Measurements from ENCODE around the gene VOPP1.

The VOPP1 gene

GRCh38 chr7:55457801-55458200, 114.5 kb downstream of the VOPP1 start:
- no peak for TF ChIP-seq POLR2A (IDR thresholded peaks at IDR 0.05; ENCODE audit: extremely low read depth, insufficient read length)
- TF ChIP-seq MAX (IDR thresholded peaks at IDR 0.05; ENCODE audit: low read depth, low read length): no peak
- TF ChIP-seq MYC (IDR thresholded peaks at IDR 0.05; ENCODE audit: low read depth, low read length): no peak
- no peak for TF ChIP-seq CTCF (IDR thresholded peaks at IDR 0.05; ENCODE audit: low read depth, low read length)
- no peak overlapping the region for H3K4me3 ChIP-seq (ENCODE audit: low read depth, low read length)
- DNase-seq (ENCODE audit: low read depth): no peak

GRCh38 chr7:55452971-55453370, 119.3 kb downstream of the VOPP1 start:
- no peak overlapping the region for H3K4me3 ChIP-seq (ENCODE audit: low read depth, low read length)
- TF ChIP-seq CTCF (IDR thresholded peaks at IDR 0.05; ENCODE audit: low read depth, low read length): no peak
- TF ChIP-seq POLR2A (IDR thresholded peaks at IDR 0.05; ENCODE audit: extremely low read depth, insufficient read length): no peak
- no peak for TF ChIP-seq MAX (IDR thresholded peaks at IDR 0.05; ENCODE audit: low read depth, low read length)
- TF ChIP-seq MYC (IDR thresholded peaks at IDR 0.05; ENCODE audit: low read depth, low read length): no peak
- DNase-seq (ENCODE audit: low read depth): no peak

- H3K4me3 ChIP-seq (ENCODE audit: low read depth, low read length): no peak overlapping the region
- DNase-seq (ENCODE audit: low read depth): no peak
- TF ChIP-seq MYC (IDR thresholded peaks at IDR 0.05; ENCODE audit: low read depth, low read length): no peak
- TF ChIP-seq CTCF (IDR thresholded peaks at IDR 0.05; ENCODE audit: low read depth, low read length): no peak
- TF ChIP-seq POLR2A (IDR thresholded peaks at IDR 0.05; ENCODE audit: extremely low read depth, insufficient read length): no peak
- no peak for TF ChIP-seq MAX (IDR thresholded peaks at IDR 0.05; ENCODE audit: low read depth, low read length)
These were observed 122.2 kb downstream of the VOPP1 start for GRCh38 chr7:55449992-55450535.

GRCh38 chr7:55449205-55449991, 122.9 kb downstream of the VOPP1 start:
- DNase-seq (ENCODE audit: low read depth): no peak
- H3K4me3 ChIP-seq (ENCODE audit: low read depth, low read length): no peak overlapping the region
- TF ChIP-seq MYC (IDR thresholded peaks at IDR 0.05; ENCODE audit: low read depth, low read length): no peak
- TF ChIP-seq CTCF (IDR thresholded peaks at IDR 0.05; ENCODE audit: low read depth, low read length): no peak
- TF ChIP-seq POLR2A (IDR thresholded peaks at IDR 0.05; ENCODE audit: extremely low read depth, insufficient read length): no peak
- TF ChIP-seq MAX (IDR thresholded peaks at IDR 0.05; ENCODE audit: low read depth, low read length): no peak

- TF ChIP-seq MAX (IDR thresholded peaks at IDR 0.05; ENCODE audit: low read depth, low read length): no peak
- no peak for TF ChIP-seq POLR2A (IDR thresholded peaks at IDR 0.05; ENCODE audit: extremely low read depth, insufficient read length)
- no peak for TF ChIP-seq CTCF (IDR thresholded peaks at IDR 0.05; ENCODE audit: low read depth, low read length)
- no peak for TF ChIP-seq MYC (IDR thresholded peaks at IDR 0.05; ENCODE audit: low read depth, low read length)
- no peak for DNase-seq (ENCODE audit: low read depth)
- H3K4me3 ChIP-seq (ENCODE audit: low read depth, low read length): no peak overlapping the region
These were observed 123.8 kb downstream of the VOPP1 start for GRCh38 chr7:55448526-55448925.

Data from NB4 (cell line).